ENCODE data around the gene MAP3K5.

The MAP3K5 gene

GRCh38 chr6:136511926-136512325, 280.4 kb downstream of the MAP3K5 start:
- no peak for DNase-seq (ENCODE audit: low read depth)

DNA sequence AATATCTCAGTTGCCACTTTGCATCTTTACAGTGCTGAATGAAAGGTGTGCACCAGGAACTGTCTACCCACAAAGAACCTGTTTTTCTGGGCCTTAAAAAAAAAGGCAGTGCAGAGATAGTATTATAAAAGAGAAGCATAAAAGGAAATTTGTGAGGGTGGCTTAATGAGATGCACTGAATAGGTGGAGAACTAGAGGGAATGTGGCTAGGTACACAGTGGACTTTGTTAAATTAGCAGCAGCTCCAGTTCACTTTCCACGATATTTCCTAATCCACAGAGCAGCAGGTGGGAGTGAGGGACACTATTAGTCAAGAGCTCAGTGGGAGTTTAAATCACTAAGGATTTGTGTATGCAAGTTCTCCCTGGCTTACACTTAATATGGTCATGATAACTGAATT, 280.9 kb downstream of the MAP3K5 start:
- no peak for DNase-seq (ENCODE audit: low read depth)

DNA sequence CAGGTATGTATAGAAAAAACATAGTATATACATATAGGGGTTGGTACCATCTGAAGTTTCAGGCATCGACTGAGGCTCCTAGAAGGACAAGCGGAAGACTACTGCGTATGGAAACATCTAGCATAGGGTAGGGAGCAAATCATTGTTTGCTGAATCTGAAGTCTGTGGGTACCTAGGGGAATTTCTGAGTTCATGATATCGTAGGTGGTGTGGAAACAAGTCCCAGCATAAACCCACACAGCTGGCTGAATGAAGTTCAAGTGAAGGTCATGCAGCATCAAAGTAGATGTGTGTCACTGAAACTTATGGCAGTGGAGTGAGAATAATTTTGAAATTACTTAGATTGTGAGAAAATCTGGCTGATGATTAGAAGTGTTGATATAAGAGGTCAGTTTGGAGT, 281.5 kb downstream of the MAP3K5 start:
- no peak for DNase-seq (ENCODE audit: low read depth)

GRCh38 chr6:136510299-136510698, 282.0 kb downstream of the MAP3K5 start:
- DNase-seq (ENCODE audit: low read depth): no peak

- DNase-seq (ENCODE audit: low read depth): no peak
Measured at GRCh38 chr6:136508725-136509392, 283.4 kb downstream of the MAP3K5 start.
